ENCODE data around the gene LRMDA. TPM values are rescaled to one million over a fixed set of nuclear protein-coding genes. Genes with fewer than 3 reads are reported as not detected.
"Not testable (repeated sequence)": the region's sequence is repeated elsewhere in the genome, so short reads cannot be mapped to it uniquely, and the experiment has no call there.

LRMDA gene
- total RNA-seq, 1 donor from 2014 or later = 19.4 TPM

DNA sequence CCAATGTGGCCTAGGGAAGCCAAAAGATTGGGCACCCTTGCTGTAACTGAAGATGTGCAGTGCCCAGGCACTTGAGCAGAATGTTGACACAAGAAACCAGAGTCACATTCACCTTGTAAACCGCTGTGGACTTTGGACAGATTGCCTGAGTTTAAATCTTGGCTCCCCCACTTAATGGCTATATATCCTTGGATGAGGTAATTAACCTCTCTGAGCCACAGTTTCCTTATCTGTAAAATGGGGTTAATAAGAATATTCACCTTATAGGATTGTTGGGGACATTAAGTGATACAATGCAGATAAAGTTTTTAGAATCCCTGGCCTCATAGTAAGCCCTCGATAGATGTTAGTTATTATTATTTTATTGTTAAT lies 331.0 kb downstream of the LRMDA start:
- DNase-seq (ENCODE audit: low spot score) = no peak
- H3K27me3 Mint-ChIP-seq (ENCODE audit: unreplicated experiment) = no peaks in the 10 kb centered on the region
- H3K4me1 Mint-ChIP-seq (ENCODE audit: unreplicated experiment) = no peaks in the 10 kb centered on the region
- H3K36me3 Mint-ChIP-seq (ENCODE audit: low read depth, unreplicated experiment) = no peaks in the 10 kb centered on the region
- H3K27ac Mint-ChIP-seq (ENCODE audit: unreplicated experiment) = no peak overlapping the region
- TF ChIP-seq, protein P1, sequence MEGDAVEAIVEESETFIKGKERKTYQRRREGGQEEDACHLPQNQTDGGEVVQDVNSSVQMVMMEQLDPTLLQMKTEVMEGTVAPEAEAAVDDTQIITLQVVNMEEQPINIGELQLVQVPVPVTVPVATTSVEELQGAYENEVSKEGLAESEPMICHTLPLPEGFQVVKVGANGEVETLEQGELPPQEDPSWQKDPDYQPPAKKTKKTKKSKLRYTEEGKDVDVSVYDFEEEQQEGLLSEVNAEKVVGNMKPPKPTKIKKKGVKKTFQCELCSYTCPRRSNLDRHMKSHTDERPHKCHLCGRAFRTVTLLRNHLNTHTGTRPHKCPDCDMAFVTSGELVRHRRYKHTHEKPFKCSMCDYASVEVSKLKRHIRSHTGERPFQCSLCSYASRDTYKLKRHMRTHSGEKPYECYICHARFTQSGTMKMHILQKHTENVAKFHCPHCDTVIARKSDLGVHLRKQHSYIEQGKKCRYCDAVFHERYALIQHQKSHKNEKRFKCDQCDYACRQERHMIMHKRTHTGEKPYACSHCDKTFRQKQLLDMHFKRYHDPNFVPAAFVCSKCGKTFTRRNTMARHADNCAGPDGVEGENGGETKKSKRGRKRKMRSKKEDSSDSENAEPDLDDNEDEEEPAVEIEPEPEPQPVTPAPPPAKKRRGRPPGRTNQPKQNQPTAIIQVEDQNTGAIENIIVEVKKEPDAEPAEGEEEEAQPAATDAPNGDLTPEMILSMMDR (IDR thresholded peaks at IDR 0.05; ENCODE audit: unreplicated experiment) = no peak
- no peak overlapping the region for H3K4me3 Mint-ChIP-seq (ENCODE audit: unreplicated experiment)
- H3K9me3 Mint-ChIP-seq (ENCODE audit: unreplicated experiment) = no peaks in the 10 kb centered on the region

DNA sequence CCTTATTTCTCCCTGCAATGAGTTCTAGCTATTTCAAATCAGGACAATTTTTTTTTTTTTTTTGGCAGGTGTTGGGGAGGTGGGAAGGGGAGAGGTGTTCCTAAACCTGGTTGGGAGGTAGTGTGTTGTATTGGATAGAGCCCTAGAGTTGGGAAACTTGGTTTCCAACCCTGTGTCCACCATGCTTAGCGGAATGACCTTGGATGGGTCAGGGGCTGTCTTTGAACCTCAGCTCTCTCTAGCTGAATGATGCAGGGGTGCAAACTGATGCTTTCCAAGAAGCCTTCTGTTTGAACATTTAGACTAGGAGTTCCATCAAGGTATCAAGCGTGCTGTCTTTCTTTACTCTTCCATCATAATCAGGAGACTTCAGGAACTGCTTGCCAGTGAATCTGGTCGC lies 332.2 kb downstream of the LRMDA start:
- Mint-ChIP-seq H3K9me3 (ENCODE audit: unreplicated experiment) (no peaks in the 10 kb centered on the region), H3K27me3 (ENCODE audit: unreplicated experiment) (no peaks in the 10 kb centered on the region)

GRCh38 chr10:75764974-75765788 lies 333.8 kb downstream of the LRMDA start:
- DNase-seq (ENCODE audit: low spot score) = no peak
- Mint-ChIP-seq H3K27ac (ENCODE audit: unreplicated experiment) (no peak overlapping the region), H3K4me3 (ENCODE audit: unreplicated experiment) (no peak overlapping the region), H3K36me3 (ENCODE audit: low read depth, unreplicated experiment) (no peaks in the 10 kb centered on the region), H3K27me3 (ENCODE audit: unreplicated experiment) (no peaks in the 10 kb centered on the region), H3K4me1 (ENCODE audit: unreplicated experiment) (no peaks in the 10 kb centered on the region), H3K9me3 (ENCODE audit: unreplicated experiment) (no peaks in the 10 kb centered on the region)
- TF ChIP-seq, protein P1 (IDR thresholded peaks at IDR 0.05; ENCODE audit: unreplicated experiment) = no peak

More for the DNA sequence above, 332.2 kb downstream of the LRMDA start:
- no peak overlapping the region for H3K27ac Mint-ChIP-seq (ENCODE audit: unreplicated experiment)
- TF ChIP-seq, protein P1 (IDR thresholded peaks at IDR 0.05; ENCODE audit: unreplicated experiment) = no peak
- H3K4me3 Mint-ChIP-seq (ENCODE audit: unreplicated experiment) = no peak overlapping the region
- H3K36me3 Mint-ChIP-seq (ENCODE audit: low read depth, unreplicated experiment) = no peaks in the 10 kb centered on the region
- no peaks in the 10 kb centered on the region for H3K4me1 Mint-ChIP-seq (ENCODE audit: unreplicated experiment)
- no peak for DNase-seq (ENCODE audit: low spot score)

DNA sequence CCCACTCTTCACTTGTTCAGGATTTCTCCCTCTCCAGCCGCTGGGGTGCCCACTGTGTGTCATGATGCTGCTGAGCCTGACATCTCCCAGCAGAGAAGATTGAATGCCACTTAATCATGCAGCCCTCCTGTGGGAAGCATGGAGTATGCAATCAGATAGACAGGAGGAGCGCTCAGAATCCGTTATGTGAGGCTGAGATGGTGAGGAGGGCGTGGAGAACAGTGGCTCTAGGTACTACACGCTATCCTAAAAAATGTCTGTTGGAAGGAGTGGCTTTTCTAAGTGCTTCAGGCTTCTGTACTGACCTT lies 334.3 kb downstream of the LRMDA start:
- no peak for DNase-seq (ENCODE audit: low spot score)
- Mint-ChIP-seq H3K9me3 (ENCODE audit: unreplicated experiment) (no peaks in the 10 kb centered on the region), H3K27ac (ENCODE audit: unreplicated experiment) (no peak overlapping the region), H3K4me3 (ENCODE audit: unreplicated experiment) (no peak overlapping the region), H3K36me3 (ENCODE audit: low read depth, unreplicated experiment) (no peaks in the 10 kb centered on the region), H3K27me3 (ENCODE audit: unreplicated experiment) (no peaks in the 10 kb centered on the region), H3K4me1 (ENCODE audit: unreplicated experiment) (no peaks in the 10 kb centered on the region)
- TF ChIP-seq, protein P1 (IDR thresholded peaks at IDR 0.05; ENCODE audit: unreplicated experiment) = no peak

- Mint-ChIP-seq H3K4me1 (ENCODE audit: unreplicated experiment) (no peaks in the 10 kb centered on the region), H3K36me3 (ENCODE audit: low read depth, unreplicated experiment) (no peaks in the 10 kb centered on the region), H3K4me3 (ENCODE audit: unreplicated experiment) (no peak overlapping the region), H3K27ac (ENCODE audit: unreplicated experiment) (no peak overlapping the region), H3K9me3 (ENCODE audit: unreplicated experiment) (no peaks in the 10 kb centered on the region), H3K27me3 (ENCODE audit: unreplicated experiment) (no peaks in the 10 kb centered on the region)
- TF ChIP-seq, protein P1 (IDR thresholded peaks at IDR 0.05; ENCODE audit: unreplicated experiment) = no peak
- DNase-seq (ENCODE audit: low spot score) = no peak
Measured at GRCh38 chr10:75766106-75766505, 334.7 kb downstream of the LRMDA start.

GRCh38 chr10:75766752-75767151 lies 335.3 kb downstream of the LRMDA start:
- not testable (repeated sequence) for DNase-seq (ENCODE audit: low spot score); H3K36me3 Mint-ChIP-seq (ENCODE audit: low read depth, unreplicated experiment); H3K4me3 Mint-ChIP-seq (ENCODE audit: unreplicated experiment); H3K9me3 Mint-ChIP-seq (ENCODE audit: unreplicated experiment); H3K27ac Mint-ChIP-seq (ENCODE audit: unreplicated experiment); H3K27me3 Mint-ChIP-seq (ENCODE audit: unreplicated experiment); H3K4me1 Mint-ChIP-seq (ENCODE audit: unreplicated experiment)
